Large intestine (tissue), 3 donors: Measurements from ENCODE around the gene GGA1. TPM values are rescaled to one million over a fixed set of nuclear protein-coding genes. Genes with fewer than 3 reads are reported as not detected.
A peak's percentile ranks its signal among the peaks of the same experiment; 100 is the strongest.
"Not testable (repeated sequence)": the region's sequence is repeated elsewhere in the genome, so short reads cannot be mapped to it uniquely, and the experiment has no call there.

ENCODE experiments used
- DNase-seq, 2 donors: peaks; one replicate each; pipeline versions ENCODE4 v3.0.0 to v3.0.0-alpha.2; 2013
- H3K27ac ChIP-seq: one replicate; pipeline ENCODE4 v1.5.1; 2013; ENCODE audit warnings: low read length
- H3K27me3 ChIP-seq: 2 replicates; pipeline ENCODE4 v1.6.1; 2013; ENCODE audit warnings: low read length; ENCODE audit not compliant: control insufficient read depth, insufficient read depth
- H3K36me3 ChIP-seq: 2 replicates; pipeline ENCODE4 v1.6.1; 2013; ENCODE audit warnings: low read length; ENCODE audit not compliant: control insufficient read depth, insufficient read depth
- H3K4me1 ChIP-seq: one replicate; pipeline ENCODE4 v1.6.1; 2013; ENCODE audit warnings: low read length; ENCODE audit not compliant: control insufficient read depth, insufficient read depth
- H3K4me3 ChIP-seq: one replicate; pipeline ENCODE4 v1.5.1; 2013; ENCODE audit warnings: low read length
- H3K9me3 ChIP-seq: one replicate; pipeline ENCODE4 v1.6.1; 2013; ENCODE audit warnings: mild to moderate bottlenecking, low read depth, low read length, moderate library complexity; ENCODE audit not compliant: control insufficient read depth
- WGBS: methylation state at CpG from one replicate; pipeline ENCODE4 v1.1.5; 2013; ENCODE audit warnings: low lambda C conversion rate; ENCODE audit not compliant: insufficient coverage; 5-methylcytosine and 5-hydroxymethylcytosine counted together
- polyA plus RNA-seq: library from polyadenylated mRNA; unstranded; fragments of 120-200 nt; gene quantifications from one replicate; pipeline ENCODE4 v1.2.1, GENCODE V29; 2013

GGA1 gene
- polyA plus RNA-seq, 1 donor, result 49.7 TPM

DNA sequence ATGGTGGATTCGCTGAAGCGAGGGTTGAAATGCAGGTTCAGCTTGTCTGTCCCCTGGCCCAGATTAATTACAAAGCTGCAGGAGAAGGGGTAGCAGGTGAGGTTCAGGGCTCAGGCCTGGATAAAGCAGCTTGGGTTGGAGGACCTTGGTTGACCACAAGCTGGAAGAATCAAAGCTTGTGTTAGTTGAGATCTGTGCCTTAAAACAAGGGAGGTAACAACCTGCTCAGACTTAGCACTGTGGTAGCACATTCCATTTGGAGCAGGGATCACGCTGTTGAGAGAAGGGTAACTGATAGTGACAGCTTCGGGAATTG lies 38.0 kb upstream of the GGA1 start:
- peak in 1 of 2 donors; percentile 39 for DNase-seq
- H3K36me3 ChIP-seq, result peaks cover 64% of the 10 kb centered on the region
- peaks cover 69% of the 10 kb centered on the region for H3K4me1 ChIP-seq
- H3K4me3 ChIP-seq, result no peak overlapping the region
- no peaks in the 10 kb centered on the region for H3K27me3 ChIP-seq
- H3K27ac ChIP-seq, result peak overlapping the region; percentile 90
- H3K9me3 ChIP-seq, result no peaks in the 10 kb centered on the region
- WGBS, result no CpG with 5 or more reads among the region's 4 CpGs

DNA sequence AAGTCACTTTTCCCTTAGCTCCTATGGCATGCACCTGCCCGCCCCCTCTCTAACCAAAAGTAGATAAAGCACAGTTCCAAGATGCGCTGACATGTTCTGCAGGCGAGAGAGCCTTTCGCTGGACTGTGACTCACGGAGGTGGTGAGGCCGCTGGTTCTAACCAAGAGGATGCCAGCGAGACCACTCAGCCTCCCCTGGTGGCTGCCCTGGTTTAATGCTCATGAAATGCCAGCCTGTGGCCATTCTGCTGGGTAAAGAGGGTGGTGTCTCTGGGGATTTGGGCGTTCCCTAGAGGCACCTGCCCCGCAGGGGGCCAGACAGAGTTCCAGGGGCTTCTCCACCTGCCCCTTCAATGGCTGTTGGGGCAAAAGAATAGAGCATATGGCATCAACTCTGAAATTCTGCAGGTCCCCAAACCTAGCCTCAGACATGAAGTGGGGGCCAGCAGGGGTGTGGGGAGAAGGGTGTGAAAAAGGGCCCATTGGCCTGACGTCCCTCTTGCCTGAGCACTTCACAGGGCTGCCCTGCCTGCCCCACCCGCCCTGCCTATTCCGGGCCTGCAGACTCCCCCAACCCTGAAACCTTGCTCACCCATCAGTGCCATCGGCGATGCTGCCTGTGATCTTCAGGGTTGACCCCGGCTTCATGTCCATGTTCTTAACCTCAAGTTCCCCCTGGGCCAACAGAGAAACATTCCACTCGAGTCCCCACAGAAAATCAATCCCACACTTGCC lies 37.2 kb upstream of the GGA1 start:
- H3K4me1 ChIP-seq, result peaks cover 72% of the 10 kb centered on the region
- WGBS, result no CpG with 5 or more reads among the region's 16 CpGs
- H3K27ac ChIP-seq, result peak overlapping the region; percentile 90
- H3K27me3 ChIP-seq, result no peaks in the 10 kb centered on the region
- no peak overlapping the region for H3K4me3 ChIP-seq
- H3K36me3 ChIP-seq, result peaks cover 60% of the 10 kb centered on the region
- no peaks in the 10 kb centered on the region for H3K9me3 ChIP-seq
- peak in 1 of 2 donors; percentile 29 for DNase-seq

DNA sequence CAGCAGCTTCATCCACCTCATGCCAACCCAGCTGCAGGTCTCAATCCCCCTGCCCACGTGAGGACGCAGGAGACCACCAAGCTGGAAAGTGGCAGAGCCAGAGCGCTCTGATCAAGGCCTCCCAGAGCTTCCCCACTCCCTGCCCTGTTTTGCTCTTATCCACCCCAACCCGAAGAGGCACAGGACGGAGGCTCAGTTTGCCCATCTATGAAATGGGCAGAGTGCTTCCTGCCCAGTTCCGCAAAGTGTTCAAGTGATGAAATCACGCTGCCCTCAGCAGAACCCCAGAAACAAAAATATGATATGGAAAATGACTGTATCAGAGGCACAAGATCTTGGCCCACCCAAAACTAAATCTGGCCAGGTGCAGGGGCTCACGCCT lies 36.7 kb upstream of the GGA1 start:
- peaks cover 57% of the 10 kb centered on the region for H3K36me3 ChIP-seq
- peaks cover 66% of the 10 kb centered on the region for H3K4me1 ChIP-seq
- peak overlapping the region; percentile 90 for H3K27ac ChIP-seq
- no peaks in the 10 kb centered on the region for H3K9me3 ChIP-seq
- WGBS, result no CpG with 5 or more reads among the region's 8 CpGs
- no peaks in the 10 kb centered on the region for H3K27me3 ChIP-seq
- no peak overlapping the region for H3K4me3 ChIP-seq
- no peak for DNase-seq

DNA sequence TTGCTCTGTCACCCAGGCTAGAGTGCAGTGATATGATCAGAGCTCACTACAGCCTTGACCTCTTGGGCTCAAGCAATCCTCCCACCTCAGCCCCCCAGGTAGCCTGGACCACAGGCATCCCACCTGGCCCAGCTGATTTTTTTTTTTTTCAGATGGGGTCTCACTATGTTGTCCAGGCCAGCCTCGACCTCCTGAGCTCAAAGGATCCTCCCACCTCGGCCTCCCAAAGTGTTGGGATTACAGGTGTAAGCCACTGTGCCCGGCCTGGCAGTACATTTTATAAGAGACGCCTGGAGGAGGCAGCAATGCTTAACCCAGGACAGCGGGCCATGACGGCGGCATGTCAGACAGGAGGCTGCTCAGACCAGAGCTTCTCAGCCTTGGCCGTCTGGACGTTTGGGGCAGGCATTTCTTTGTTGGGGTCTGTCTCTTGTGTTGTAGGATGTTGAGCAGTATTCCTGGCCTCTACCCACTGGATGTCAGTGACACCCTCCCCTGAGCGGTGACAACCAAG lies 33.1 kb upstream of the GGA1 start:
- DNase-seq, result peak in 1 of 2 donors; percentile 20
- Histone ChIP-seq H3K4me1 (peaks cover 37% of the 10 kb centered on the region), H3K27ac (peak overlapping the region; percentile 38), H3K27me3 (no peaks in the 10 kb centered on the region), H3K9me3 (no peaks in the 10 kb centered on the region), H3K36me3 (peaks cover 23% of the 10 kb centered on the region), H3K4me3 (peak overlapping the region; percentile 1)
- WGBS, result no CpG with 5 or more reads among the region's 10 CpGs

DNA sequence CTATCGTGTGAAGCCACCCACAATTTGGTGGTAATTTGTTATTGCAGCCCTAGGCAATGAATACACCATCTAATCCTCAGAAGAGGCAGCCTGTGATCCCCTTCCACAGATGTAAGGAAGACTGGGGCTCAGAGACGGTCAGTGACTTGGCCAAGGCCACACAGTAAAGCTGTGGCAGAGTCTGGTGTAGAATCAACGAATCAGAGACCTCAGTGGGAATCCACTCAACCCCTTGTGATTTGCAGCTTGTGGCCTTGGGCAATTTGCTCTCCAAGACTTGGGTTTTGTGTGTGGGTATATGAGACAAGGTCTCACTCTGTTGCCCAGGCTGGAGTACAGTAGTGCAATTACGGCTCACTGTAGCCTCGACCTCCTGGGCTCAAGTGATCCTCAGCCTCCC lies 30.6 kb upstream of the GGA1 start:
- Histone ChIP-seq H3K27me3 (no peaks in the 10 kb centered on the region), H3K4me3 (peak overlapping the region; percentile 46), H3K36me3 (peaks cover 7% of the 10 kb centered on the region), H3K9me3 (no peaks in the 10 kb centered on the region), H3K4me1 (peaks cover 45% of the 10 kb centered on the region), H3K27ac (peak overlapping the region; percentile 78)
- WGBS, result no CpG with 5 or more reads among the region's 5 CpGs
- peak in 1 of 2 donors; percentile 46 for DNase-seq

DNA sequence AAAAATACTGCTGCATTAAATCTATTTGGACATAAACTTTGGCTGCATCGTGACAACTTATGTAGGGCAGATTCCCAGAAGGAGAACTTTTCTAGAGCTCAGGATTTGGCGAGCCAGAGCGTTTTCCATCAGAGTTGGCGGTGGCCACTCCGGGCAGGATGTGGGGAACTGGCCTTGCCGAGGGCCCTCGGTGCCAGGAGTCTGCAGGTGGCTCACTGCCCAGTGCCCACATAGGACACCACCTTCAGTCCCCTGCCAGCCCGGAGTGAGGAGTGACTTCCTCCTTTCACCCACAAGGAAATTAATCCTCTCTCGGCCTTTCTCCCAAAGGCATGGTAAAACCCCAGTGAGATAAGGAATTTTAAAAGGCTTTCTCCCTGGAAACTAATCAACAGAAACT lies 27.1 kb upstream of the GGA1 start:
- Histone ChIP-seq H3K36me3 (peaks cover 2% of the 10 kb centered on the region), H3K4me3 (no peak overlapping the region), H3K9me3 (no peaks in the 10 kb centered on the region), H3K27me3 (no peaks in the 10 kb centered on the region), H3K4me1 (peaks cover 32% of the 10 kb centered on the region), H3K27ac (peak overlapping the region; percentile 66)
- DNase-seq, result peak in 1 of 2 donors; percentile 56
- WGBS, result no CpG with 5 or more reads among the region's 9 CpGs

DNA sequence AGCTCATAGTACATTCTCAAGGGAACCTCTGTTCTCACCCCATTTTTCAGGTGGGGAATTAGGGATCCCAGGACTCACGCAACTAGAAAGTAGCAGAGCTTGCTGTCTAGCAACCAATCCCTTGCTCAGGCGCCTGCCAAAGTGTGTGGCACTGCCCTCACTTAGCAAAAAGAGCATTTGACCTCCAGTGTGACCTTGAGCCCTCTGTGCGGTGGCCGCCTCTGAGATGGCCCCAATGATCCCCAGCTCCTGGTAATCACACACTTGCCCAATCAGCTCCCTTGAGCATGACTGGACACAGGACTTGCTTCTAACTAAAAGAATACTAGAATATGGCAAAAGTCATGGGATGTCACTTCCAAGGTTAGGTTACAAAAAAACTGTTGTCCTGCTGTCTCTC lies 26.1 kb upstream of the GGA1 start:
- Histone ChIP-seq H3K4me1 (peaks cover 39% of the 10 kb centered on the region), H3K9me3 (no peaks in the 10 kb centered on the region), H3K27me3 (no peaks in the 10 kb centered on the region), H3K4me3 (no peak overlapping the region), H3K27ac (peak overlapping the region; percentile 66), H3K36me3 (no peaks in the 10 kb centered on the region)
- DNase-seq, result peak in 1 of 2 donors; percentile 9
- no CpG with 5 or more reads among the region's 4 CpGs for WGBS

DNA sequence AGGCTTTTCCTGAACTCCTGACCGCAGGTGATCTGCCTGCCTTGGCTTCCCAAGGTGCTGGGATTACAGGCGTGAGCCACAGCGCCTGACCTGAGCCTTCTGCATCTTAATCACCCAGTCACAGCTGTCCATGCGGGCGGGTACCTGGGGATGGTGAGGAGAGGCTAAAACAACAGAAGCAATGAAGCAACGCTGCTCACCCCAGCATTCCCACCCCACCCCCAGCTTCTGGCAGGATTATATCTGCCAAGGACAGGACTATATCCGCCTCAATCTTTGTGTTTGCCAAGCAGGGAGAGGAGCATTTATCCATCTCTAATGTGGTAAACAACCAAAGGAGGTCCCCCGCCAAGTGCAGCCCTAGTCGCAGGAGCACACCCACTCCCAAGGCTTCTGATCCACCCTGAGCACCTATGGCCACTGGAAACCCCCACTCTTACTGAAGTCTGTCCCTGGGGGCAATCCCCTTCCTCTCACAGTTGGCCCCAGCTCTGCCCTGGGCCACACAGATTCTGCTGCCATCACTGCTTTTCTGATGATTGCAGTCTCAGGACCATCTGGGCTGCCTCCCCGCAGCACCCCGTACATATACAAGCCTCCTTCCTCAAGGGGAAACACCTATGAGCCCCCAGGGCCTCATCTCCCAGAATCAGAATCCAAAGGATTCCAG lies 20.0 kb upstream of the GGA1 start:
- Histone ChIP-seq H3K36me3 (no peaks in the 10 kb centered on the region), H3K27me3 (no peaks in the 10 kb centered on the region), H3K4me3 (no peak overlapping the region), H3K27ac (peak overlapping the region; percentile 55), H3K4me1 (peaks cover 32% of the 10 kb centered on the region), H3K9me3 (no peaks in the 10 kb centered on the region)
- DNase-seq, result peak in 1 of 2 donors; percentile 64
- WGBS, result no CpG with 5 or more reads among the region's 11 CpGs

DNA sequence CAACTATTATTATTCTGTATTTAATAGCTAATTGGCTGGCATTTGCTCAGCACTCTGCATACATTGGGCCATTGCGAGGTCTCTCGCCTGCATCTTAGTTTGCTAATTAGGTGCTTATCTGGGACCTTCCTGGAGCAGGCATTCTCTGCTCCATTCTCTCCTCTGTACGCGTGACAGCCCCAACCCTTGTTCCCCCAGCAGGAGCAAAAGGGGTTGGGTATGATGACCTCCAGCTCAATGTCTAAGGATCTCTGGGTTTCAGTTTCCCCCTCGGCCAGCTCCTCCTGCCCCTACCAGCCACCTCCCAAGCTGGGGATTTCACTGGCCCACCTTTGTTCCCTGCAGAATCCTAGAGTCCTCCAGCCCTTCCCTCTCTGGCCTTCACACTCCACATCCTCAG lies 19.0 kb upstream of the GGA1 start:
- H3K27ac ChIP-seq, result peak overlapping the region; percentile 55
- H3K27me3 ChIP-seq, result no peaks in the 10 kb centered on the region
- peak; percentile 71 to 89 for DNase-seq
- peaks cover 28% of the 10 kb centered on the region for H3K4me1 ChIP-seq
- no peaks in the 10 kb centered on the region for H3K9me3 ChIP-seq
- no peak overlapping the region for H3K4me3 ChIP-seq
- WGBS, result no CpG with 5 or more reads among the region's 5 CpGs
- no peaks in the 10 kb centered on the region for H3K36me3 ChIP-seq

DNA sequence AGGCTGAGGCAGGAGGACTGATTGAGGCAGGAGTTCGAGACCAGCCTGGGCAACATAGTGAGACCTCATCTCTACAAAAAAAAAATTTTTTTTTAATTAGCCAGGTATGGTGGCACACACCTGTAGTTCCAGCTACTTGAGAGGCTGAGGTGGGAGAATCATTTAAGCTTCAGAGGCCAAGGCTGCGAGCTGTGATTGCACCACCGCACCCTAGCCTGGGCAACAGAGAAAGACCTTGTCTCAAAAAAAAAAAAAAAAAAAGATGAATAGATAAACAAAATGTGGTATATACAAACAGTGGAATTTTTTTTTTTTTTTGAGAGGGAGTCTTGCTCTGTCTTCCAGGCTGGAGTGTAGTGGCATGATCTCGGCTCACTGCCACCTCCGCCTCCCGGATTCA lies 17.6 kb upstream of the GGA1 start:
- H3K27me3 ChIP-seq, H3K4me3 ChIP-seq, H3K36me3 ChIP-seq, DNase-seq, H3K27ac ChIP-seq, H3K9me3 ChIP-seq: not testable (repeated sequence)
- H3K4me1 ChIP-seq, result peaks cover 28% of the 10 kb centered on the region
- no CpG with 5 or more reads among the region's 6 CpGs for WGBS
